HG03520 (cell line): Measurements from ENCODE around the gene PTGIR.

Experiments used
- ATAC-seq: cut with Tn5 transposase; IDR thresholded peaks from one replicate; pipeline ENCODE4 v1.9.1; 2021; ENCODE audit warnings: mild to moderate bottlenecking, moderate library complexity; ENCODE audit not compliant: unreplicated experiment

Gene PTGIR

DNA sequence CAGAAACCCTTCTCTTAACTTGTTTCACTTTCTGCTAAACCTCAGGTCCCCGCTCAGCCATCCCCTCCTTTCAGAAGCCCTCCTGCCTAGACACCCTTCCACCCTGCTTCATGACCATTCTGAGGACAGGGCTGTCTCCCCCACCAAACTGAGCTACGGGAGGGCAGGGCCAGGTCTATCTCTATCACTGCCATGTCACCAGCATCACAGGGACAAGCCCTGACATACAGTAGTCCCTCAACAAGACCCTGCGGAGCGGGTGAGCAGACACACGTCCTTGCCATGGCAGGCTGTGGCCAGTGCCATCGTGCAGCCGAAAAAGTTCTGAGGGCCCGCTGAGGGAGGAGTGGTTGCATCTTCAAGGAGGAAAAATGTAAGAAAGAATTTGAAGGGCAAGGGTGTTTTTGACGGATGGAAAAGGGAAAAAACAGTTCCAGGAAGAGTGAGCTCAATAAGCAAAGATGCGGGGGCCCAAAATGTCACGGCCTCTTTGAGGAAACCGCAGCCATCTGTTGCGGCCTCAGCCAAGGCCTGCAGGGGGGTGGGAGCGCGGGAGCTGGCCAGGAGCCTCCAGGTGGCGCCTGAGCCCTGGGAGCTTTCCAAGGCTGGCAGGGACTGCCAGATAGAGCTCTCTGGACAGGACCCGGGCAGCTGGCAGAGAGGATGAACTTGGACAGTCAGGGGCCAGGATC lies 8.1 kb downstream of the PTGIR start:
- no peak for ATAC-seq

DNA sequence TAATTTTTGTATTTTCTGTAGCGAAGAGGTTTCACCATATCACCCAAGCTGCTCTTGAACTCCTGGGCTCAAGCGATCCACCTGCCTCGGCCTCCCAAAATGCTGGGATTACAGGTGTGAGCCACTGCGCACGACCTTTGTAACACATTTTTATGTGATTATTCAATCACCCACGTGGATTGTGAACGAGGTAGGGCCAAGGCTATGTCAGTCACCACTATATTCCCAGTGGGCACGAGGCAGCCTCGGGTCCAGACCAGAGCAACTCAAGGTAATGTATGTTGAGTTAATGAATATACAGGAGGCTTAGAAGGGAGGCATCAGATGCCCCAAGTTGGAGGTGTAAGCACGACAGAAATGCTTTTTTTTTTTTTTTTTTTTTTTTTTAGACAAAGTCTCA lies 8.9 kb downstream of the PTGIR start:
- no peak for ATAC-seq

DNA sequence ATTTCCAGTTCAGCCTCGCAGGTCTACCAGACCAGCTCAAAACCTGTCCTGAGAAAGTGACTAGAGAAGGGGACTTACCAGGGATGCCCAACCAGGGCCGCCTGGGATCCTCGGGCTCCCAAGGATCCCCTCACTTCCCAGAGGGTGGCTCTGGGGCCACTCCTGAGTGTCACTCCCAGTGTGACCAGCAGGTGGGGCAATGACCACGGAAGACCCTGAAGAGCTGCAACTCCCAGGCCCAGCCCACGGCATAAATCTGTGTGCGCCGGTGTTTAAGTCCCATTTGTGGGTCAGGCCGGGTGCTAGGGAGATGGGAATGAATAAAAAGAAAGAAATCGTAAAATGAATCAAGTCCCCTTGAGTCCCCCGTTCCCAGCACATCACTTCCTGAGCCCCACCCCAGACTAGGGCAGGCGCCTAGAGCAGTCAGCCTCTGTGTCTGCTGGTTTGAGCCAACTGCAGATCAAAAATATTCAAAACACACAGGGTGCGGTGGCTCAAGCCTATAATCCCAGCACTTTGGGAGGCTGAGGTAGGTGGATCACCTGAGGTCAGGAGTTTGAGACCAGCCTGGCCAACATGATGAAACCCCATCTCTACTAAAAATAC lies 10.7 kb downstream of the PTGIR start:
- no peak for ATAC-seq

DNA sequence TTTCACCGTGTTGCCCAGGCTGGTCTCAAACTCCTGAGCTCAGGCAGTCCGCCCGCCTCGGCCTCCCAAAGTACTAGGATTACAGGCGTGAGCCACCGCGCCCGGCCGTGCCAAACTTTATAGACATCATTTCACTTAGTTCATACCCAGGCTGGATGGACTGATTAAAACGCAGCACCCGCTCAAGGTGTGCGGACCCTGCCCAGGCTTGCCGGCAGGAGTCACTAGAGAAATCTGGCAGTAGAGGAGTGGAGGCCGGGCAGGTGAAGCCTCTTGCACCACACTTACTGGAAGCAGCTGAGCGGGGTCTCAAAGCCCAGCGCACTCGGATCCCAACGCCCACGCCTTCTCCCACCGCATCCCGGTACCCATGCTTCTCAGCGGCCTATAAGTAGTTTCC lies 11.4 kb downstream of the PTGIR start:
- ATAC-seq = no peak

DNA sequence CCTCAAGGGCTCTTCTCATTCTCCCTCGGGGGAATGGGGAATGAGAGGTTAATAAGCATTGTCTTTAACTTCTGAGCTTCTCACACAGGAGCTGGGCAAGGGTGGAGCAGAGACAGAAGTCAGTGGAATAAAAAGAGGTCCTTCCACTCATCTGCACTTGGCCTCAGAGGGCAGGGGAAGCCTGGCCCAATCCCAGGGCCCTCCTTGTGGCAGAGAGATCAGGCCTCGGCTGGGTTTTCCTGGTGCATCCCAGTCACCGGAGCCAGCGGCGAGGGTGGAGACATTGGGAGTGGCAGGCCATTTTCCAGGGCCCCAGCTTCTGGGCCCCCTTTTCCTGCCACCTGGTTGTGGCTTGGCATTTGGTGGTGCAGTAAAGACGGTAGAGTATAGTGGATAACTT lies 13.1 kb downstream of the PTGIR start:
- no peak for ATAC-seq

DNA sequence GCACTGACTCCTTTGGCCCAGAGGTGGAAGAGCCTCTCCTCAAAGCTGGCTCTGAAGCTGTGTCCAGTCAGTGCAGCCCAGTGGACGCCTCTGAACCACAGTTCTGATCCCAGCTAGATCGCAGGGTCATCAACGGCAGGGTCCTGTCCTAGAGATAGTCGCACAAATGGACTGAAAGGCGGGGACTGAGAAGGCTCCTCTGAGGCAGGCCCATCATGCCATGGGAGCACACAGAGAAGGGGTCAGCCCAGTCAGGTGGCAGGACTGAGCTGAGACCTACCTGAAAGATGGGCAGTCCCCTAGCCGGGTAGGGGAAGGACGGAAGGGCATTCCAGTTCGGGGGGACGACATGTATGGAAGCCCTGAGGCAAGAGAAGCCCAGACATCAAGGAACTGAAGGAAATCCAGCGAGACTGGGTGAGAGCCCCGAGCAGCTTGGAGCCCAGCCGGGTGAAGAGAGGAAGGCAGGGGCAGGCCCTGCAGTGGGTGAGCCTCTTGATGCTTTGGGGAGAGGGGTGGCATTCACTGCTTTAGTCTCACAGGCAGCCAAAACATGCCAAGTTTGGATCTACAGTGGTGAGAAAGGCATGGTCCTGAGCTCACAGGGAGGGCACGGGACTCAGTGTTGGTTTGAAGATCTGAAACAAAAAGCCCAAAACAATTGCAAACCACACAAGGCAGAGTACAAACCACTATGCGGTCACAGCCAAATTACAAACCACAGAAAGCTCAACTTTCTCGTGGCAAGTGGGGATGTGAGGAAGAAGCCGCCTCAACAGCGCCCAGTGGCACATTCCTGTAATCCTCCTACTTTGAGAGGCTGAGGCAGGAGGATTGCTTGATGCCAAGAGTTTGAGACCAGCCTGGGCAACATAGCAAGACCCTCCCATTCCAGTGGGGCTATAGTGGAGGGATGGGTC lies 13.8 kb downstream of the PTGIR start:
- no peak for ATAC-seq

DNA sequence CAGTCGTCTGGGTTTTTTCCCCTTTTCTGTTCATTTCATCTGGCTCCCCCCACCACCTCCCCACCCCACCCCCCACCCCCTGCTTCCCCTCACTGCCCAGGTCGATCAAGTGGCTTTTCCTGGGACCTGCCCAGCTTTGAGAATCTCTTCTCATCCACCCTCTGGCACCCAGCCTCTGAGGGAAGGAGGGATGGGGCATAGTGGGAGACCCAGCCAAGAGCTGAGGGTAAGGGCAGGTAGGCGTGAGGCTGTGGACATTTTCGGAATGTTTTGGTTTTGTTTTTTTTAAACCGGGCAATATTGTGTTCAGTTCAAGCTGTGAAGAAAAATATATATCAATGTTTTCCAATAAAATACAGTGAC lies 14.5 kb downstream of the PTGIR start:
- no peak for ATAC-seq

DNA sequence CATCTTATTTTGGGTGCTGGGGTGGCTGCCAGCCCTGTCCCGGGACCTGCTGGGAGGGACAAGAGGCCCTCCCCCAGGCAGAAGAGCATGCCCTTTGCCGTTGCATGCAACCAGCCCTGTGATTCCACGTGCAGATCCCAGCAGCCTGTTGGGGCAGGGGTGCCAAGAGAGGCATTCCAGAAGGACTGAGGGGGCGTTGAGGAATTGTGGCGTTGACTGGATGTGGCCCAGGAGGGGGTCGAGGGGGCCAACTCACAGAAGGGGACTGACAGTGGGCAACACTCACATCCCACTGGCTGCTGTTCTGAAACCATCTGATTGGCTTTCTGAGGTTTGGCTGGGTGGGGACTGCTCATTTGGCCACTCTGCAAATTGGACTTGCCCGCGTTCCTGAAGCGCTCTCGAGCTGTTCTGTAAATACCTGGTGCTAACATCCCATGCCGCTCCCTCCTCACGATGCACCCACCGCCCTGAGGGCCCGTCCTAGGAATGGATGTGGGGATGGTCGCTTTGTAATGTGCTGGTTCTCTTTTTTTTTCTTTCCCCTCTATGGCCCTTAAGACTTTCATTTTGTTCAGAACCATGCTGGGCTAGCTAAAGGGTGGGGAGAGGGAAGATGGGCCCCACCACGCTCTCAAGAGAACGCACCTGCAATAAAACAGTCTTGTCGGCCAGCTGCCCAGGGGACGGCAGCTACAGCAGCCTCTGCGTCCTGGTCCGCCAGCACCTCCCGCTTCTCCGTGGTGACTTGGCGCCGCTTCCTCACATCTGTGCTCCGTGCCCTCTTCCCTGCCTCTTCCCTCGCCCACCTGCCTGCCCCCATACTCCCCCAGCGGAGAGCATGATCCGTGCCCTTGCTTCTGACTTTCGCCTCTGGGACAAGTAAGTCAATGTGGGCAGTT lies 15.1 kb downstream of the PTGIR start:
- no peak for ATAC-seq

DNA sequence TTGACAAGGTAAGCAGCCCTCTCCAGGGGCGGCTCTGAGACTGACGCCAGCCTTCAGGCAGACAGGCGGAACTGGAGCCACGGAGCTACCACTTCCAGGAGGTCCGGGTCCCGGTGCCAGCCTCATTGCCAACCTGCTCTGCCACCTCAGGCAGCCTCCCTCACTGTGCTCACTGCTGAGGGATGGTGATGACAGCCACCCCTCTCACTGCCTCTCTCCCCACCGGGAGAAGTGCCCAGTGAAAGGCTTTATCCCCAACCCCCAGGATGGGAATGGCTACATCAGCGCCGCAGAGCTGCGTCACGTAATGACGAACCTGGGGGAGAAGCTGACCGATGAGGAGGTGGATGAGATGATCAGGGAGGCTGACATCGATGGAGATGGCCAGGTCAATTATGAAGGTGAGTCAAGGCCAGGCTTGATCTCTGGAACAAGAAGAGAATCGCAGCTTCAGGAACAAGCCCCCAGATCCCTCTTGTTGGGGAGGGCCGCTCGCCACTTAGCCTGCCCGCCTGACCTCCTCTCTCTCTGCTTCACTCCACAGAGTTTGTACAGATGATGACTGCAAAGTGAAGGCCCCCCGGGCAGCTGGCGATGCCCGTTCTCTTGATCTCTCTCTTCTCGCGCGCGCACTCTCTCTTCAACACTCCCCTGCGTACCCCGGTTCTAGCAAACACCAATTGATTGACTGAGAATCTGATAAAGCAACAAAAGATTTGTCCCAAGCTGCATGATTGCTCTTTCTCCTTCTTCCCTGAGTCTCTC lies 16.1 kb downstream of the PTGIR start:
- ATAC-seq = no peak

DNA sequence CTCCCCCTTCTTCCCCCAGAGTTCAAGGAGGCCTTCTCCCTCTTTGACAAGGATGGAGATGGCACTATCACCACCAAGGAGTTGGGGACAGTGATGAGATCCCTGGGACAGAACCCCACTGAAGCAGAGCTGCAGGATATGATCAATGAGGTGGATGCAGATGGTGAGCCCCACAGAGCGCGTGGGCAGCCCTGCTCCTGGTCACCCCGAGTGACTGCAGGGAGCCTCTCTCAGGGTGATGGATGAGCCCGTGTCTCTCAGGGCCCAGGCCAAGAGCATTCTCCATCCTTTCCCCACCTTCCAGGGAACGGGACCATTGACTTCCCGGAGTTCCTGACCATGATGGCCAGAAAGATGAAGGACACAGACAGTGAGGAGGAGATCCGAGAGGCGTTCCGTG lies 16.7 kb downstream of the PTGIR start:
- ATAC-seq = no peak

DNA sequence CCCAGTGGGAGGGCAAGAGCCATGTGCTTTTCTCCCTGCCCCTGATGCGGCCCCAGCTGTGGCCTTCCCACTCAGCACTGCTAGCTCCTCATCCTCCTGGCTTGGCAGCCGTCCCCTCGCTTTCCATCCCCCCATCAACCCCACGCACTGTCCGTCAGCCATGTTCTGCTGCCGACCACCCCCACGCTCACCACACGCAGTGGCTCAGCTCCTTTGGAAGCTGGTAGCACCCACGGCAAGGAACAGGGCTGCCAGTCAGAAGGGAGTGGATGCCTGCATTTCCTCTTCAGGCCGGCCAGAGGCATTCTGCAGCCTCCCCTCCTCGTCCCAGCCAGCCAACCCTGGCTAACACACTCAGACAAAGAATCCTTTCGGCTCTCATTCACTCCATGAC lies 17.4 kb downstream of the PTGIR start:
- ATAC-seq = no peak

DNA sequence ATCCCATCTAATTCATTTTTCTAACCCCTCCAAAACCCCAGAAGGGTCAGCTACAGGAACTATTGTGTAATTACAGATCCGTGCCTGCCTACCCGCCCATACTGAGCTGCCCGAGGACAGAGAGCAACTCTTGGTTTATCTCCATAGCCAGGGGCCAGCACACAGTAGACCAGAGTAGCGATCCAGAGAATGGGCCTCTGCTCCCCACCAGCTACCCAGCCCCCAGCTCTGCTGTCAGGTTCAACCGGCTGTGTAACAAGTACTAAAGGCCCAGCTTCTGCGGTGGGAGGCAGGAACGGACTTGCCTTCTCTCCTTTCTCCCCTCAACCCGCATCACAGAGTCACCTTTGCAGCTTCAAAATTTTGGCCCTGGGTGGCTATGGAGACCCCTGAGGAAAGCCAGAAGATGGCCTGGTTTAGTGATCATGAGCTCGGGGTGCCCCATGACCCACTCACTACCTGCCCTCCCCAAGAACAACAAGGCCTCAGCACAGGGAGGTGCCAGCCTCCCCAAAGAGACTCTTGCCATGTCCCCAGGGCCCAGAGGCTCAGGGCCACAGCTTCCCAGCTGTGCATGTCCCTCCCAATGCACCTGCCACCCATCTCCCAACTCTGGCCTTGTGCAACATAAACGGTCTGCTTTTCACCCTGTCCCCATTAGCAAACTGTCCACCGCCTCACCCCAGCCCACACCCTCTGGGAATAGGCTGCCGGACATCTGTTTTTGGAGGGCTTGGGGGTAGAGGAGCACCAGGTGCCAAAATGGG lies 18.0 kb downstream of the PTGIR start:
- no peak for ATAC-seq

DNA sequence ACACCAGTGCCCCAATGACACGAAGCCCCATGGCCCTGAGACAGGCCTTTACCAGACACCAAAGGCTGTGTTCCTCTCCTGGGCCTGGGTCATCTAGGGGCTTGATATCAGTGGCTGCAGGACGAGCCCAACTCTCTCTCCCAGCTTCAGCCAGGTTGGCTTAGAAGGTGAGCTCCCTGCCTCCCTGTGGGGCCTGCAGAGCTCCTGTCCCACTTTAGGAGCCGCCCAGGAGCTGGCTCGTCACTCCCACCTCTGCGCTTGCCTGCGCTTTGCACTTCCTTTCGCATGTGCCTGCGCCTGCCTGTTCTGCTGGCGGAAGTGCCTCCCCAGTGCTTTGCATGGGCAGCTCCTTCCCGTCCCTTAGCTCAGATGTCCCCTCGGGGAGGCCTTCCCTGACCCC lies 18.9 kb downstream of the PTGIR start:
- no peak for ATAC-seq

DNA sequence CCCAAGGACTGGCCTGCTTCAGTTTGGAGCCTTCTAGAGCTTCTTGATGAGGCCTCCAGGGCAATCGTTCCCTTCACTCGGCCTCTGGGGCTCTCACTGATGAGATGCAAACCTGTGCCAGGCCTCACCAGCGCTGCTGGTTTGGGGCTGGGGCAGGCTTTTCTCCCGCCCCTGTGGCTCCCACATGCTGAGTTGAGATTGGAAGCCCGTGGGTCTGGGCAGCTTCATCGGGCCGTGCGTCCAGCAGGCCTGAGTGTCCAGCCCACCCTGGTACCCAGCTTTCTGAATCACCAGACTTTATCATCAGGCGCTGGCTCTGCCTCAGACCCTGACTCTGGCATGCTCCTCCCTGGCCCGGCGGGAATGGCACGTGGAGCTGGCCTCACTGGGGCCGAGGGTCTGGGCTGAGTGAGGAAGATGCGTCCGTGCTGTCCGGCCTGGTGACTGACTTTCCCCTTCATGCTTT lies 19.5 kb downstream of the PTGIR start:
- no peak for ATAC-seq

DNA sequence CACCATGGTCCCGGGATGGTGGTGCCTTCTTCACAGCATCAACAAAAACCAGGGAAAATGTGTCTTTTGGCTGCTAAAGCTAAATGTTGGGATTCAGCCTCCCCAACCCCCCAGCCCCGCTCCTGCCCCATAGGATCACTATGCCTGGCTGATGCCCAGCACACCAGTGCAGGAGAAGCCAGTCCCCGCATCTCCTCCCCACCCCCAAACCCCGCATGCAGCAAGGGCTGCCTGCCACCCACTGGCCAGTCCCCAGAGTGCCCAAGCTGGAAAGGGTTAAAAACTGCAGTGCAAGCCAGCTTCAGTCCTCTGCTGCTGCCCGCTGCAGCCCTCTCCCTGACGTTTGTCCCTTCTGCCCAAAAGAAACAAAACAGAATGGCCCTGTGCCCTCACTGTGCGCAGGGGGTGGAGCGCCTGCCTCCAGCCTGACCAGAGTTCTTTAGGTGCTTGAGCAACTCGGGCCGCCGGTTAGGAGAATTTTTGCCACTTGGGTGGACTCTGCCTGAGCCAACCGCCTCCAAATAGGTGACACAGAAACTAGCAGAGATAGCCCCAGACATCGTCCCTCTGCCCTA lies 20.0 kb downstream of the PTGIR start:
- ATAC-seq = no peak

DNA sequence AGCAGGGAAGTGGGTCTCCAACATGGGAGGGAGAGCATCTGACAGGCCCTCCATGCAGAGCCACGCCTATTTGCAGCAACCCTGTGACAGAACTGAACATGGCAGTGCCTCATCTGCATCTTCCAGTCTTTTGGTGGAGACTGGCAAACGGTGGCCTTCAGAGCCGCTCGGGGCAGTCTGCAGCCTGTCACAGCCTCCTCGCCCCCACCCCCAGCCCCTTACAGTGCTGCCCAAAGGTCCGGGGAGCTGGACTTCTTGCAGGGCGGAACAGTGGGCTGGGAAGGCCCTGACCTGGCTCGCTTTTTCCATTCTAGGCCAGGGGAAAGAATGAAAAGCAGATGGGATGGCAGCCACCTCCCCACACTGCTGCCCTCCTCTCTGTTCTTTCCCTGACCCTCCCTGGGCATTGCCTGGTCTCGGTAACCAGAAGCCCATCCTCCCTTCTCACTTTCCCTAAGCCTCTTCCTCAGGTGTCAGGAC lies 21.1 kb downstream of the PTGIR start:
- no peak for ATAC-seq

DNA sequence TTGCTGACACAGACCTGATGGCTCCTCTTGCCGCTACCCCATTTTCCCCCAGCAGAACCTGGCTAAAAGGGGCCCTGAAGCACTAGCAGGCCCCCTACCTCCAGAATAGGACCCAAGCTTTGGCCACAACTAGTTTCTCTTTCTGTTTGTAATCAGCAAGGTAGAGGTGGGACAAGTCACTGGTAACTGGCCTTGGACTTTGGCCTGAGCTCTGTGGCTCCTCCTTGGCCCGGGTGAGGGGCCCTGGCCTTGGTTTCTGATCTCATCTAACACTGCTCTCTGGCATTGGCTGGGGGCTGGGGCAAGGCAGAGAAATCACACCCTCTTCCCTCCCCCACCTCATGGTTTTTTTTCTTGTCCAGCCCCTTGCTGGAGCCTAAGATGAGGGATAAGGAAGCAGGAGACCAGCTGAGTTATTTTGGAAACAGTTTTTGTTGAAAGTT lies 21.7 kb downstream of the PTGIR start:
- ATAC-seq = no peak

DNA sequence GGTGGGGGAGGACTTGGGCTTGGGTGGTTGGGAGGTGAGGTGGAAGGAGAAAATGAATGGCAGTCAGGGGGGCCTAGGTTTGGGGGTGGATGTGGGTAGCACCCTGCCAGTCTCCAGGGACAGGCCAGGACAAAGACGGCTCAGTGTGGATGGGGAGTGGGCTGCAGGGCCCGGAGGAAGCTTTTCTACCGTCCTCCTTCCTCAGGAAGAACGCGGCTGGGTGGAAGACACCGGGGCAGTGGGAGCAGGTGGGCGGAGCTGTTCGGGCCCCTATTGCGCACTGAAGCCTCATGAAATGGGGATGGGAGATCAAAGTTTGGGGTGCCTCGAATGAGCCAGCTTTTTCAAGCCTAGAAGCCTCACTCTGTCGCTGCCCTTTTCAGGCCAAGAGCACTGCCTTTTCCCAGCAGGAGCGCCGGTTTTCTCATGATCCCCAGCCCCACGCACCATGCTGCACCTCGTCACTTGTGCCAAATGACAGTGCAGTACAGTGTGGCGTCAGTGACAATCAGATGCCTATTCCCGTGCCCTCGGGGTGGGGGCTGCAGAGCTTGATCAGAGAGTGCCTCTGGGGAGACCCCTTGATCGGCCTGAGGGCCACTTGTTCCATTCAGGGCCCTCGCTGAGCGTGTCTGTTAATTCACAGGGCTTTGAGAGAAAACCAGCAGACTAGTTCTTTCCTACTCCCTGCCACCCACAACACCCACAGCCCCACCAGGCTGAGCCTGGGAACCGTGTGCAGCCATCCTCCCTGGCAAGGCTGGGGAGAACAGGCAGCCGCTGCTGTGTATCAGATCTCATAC lies 22.3 kb downstream of the PTGIR start:
- ATAC-seq = no peak
